Skeletal muscle satellite cell (primary cell): ENCODE data around the gene GNG12.

Experiments
- H3K27me3 ChIP-seq: 2 replicates; pipeline ENCODE4 v1.7.0; 2013; ENCODE audit warnings: low read length; ENCODE audit not compliant: control insufficient read depth, insufficient read depth
- H3K36me3 ChIP-seq: 2 replicates; pipeline ENCODE4 v1.7.0; 2013; ENCODE audit warnings: mild to moderate bottlenecking, control low read depth, low read length; ENCODE audit not compliant: insufficient read depth
- H3K4me1 ChIP-seq: 2 replicates; pipeline ENCODE4 v1.7.0; 2013; ENCODE audit warnings: low read length; ENCODE audit not compliant: control insufficient read depth, insufficient read depth
- H3K4me2 ChIP-seq: 2 replicates; pipeline ENCODE4 v1.7.0; 2013; ENCODE audit warnings: mild to moderate bottlenecking, low read length
- H3K4me3 ChIP-seq: 2 replicates; pipeline ENCODE4 v1.7.0; 2013; ENCODE audit warnings: low read length
- H3K9ac ChIP-seq: 2 replicates; pipeline ENCODE4 v1.7.0; 2013; ENCODE audit warnings: mild to moderate bottlenecking, low read depth, low read length, moderate library complexity
- H3K9me3 ChIP-seq: replicated peaks from 2 replicates; pipeline ENCODE4 v1.7.0; 2013; ENCODE audit warnings: mild to moderate bottlenecking, control low read depth, low read length

The GNG12 gene

GRCh38 chr1:67825591-67825990 is 7.7 kb downstream of the GNG12 start:
- no peak overlapping the region for H3K4me2 ChIP-seq
- peaks cover 19% of the 10 kb centered on the region for H3K36me3 ChIP-seq
- no peaks in the 10 kb centered on the region for H3K9me3 ChIP-seq
- no peak overlapping the region for H3K9ac ChIP-seq
- H3K4me3 ChIP-seq, result no peak overlapping the region
- H3K4me1 ChIP-seq, result peaks cover 4% of the 10 kb centered on the region
- H3K27me3 ChIP-seq, result no peaks in the 10 kb centered on the region

GRCh38 chr1:67824766-67825165 is 8.5 kb downstream of the GNG12 start:
- peaks cover 19% of the 10 kb centered on the region for H3K36me3 ChIP-seq

GRCh38 chr1:67823615-67824014 is 9.7 kb downstream of the GNG12 start:
- Histone ChIP-seq H3K4me2 (no peak overlapping the region), H3K4me1 (peaks cover 11% of the 10 kb centered on the region), H3K4me3 (no peak overlapping the region), H3K36me3 (peaks cover 19% of the 10 kb centered on the region), H3K9me3 (no peaks in the 10 kb centered on the region), H3K27me3 (no peaks in the 10 kb centered on the region), H3K9ac (no peak overlapping the region)

More at GRCh38 chr1:67824766-67825165, 8.5 kb downstream of the GNG12 start:
- H3K4me2 ChIP-seq, result no peak overlapping the region
- H3K27me3 ChIP-seq, result no peaks in the 10 kb centered on the region
- H3K9ac ChIP-seq, result no peak overlapping the region
- H3K4me3 ChIP-seq, result no peak overlapping the region
- H3K9me3 ChIP-seq, result no peaks in the 10 kb centered on the region
- H3K4me1 ChIP-seq, result no peaks in the 10 kb centered on the region

GRCh38 chr1:67821263-67821662 is 12.0 kb downstream of the GNG12 start:
- peaks cover 18% of the 10 kb centered on the region for H3K4me1 ChIP-seq
- H3K9me3 ChIP-seq, result no peaks in the 10 kb centered on the region
- no peak overlapping the region for H3K9ac ChIP-seq
- H3K4me2 ChIP-seq, result no peak overlapping the region
- no peak overlapping the region for H3K4me3 ChIP-seq
- no peaks in the 10 kb centered on the region for H3K27me3 ChIP-seq
- H3K36me3 ChIP-seq, result peaks cover 7% of the 10 kb centered on the region

- H3K4me1 ChIP-seq, result peaks cover 35% of the 10 kb centered on the region
- no peaks in the 10 kb centered on the region for H3K9me3 ChIP-seq
- H3K9ac ChIP-seq, result no peak overlapping the region
- H3K36me3 ChIP-seq, result peaks cover 13% of the 10 kb centered on the region
- no peak overlapping the region for H3K4me3 ChIP-seq
- H3K4me2 ChIP-seq, result no peak overlapping the region
- H3K27me3 ChIP-seq, result no peaks in the 10 kb centered on the region
Observed at GRCh38 chr1:67818725-67819301, 14.5 kb downstream of the GNG12 start.

GRCh38 chr1:67818162-67818561 is 15.1 kb downstream of the GNG12 start:
- Histone ChIP-seq H3K36me3 (peaks cover 13% of the 10 kb centered on the region), H3K4me3 (no peak overlapping the region), H3K9me3 (no peaks in the 10 kb centered on the region), H3K9ac (no peak overlapping the region), H3K4me2 (no peak overlapping the region), H3K4me1 (peaks cover 42% of the 10 kb centered on the region), H3K27me3 (no peaks in the 10 kb centered on the region)

- Histone ChIP-seq H3K27me3 (no peaks in the 10 kb centered on the region), H3K4me3 (no peak overlapping the region), H3K9me3 (no peaks in the 10 kb centered on the region), H3K9ac (no peak overlapping the region), H3K4me2 (no peak overlapping the region), H3K4me1 (peaks cover 47% of the 10 kb centered on the region), H3K36me3 (peaks cover 10% of the 10 kb centered on the region)
Observed at GRCh38 chr1:67817319-67817718, 15.9 kb downstream of the GNG12 start.

GRCh38 chr1:67816506-67816905 is 16.8 kb downstream of the GNG12 start:
- Histone ChIP-seq H3K4me3 (no peak overlapping the region), H3K36me3 (peaks cover 6% of the 10 kb centered on the region), H3K4me2 (no peak overlapping the region), H3K9me3 (no peaks in the 10 kb centered on the region), H3K4me1 (peaks cover 47% of the 10 kb centered on the region), H3K9ac (no peak overlapping the region), H3K27me3 (no peaks in the 10 kb centered on the region)

GRCh38 chr1:67816095-67816475 is 17.2 kb downstream of the GNG12 start:
- H3K4me3 ChIP-seq, result no peak overlapping the region
- no peaks in the 10 kb centered on the region for H3K27me3 ChIP-seq
- H3K4me1 ChIP-seq, result peaks cover 47% of the 10 kb centered on the region
- H3K4me2 ChIP-seq, result no peak overlapping the region
- peaks cover 6% of the 10 kb centered on the region for H3K36me3 ChIP-seq
- no peaks in the 10 kb centered on the region for H3K9me3 ChIP-seq
- H3K9ac ChIP-seq, result no peak overlapping the region

GRCh38 chr1:67815303-67816094 is 17.8 kb downstream of the GNG12 start:
- H3K36me3 ChIP-seq, result peaks cover 8% of the 10 kb centered on the region
- H3K4me3 ChIP-seq, result no peak overlapping the region
- no peak overlapping the region for H3K9ac ChIP-seq

GRCh38 chr1:67814121-67814772 is 19.0 kb downstream of the GNG12 start:
- Histone ChIP-seq H3K27me3 (no peaks in the 10 kb centered on the region), H3K9me3 (no peaks in the 10 kb centered on the region), H3K36me3 (peaks cover 8% of the 10 kb centered on the region), H3K4me2 (peak overlapping the region; percentile 68), H3K4me1 (peaks cover 42% of the 10 kb centered on the region), H3K9ac (peak overlapping the region; percentile 26), H3K4me3 (no peak overlapping the region)

More at GRCh38 chr1:67815303-67816094, 17.8 kb downstream of the GNG12 start:
- Histone ChIP-seq H3K4me2 (no peak overlapping the region), H3K27me3 (no peaks in the 10 kb centered on the region), H3K4me1 (peaks cover 47% of the 10 kb centered on the region), H3K9me3 (no peaks in the 10 kb centered on the region)
